CD14-positive monocyte (primary cell): ENCODE measurements around the gene C1QTNF8. TPM values are rescaled to one million over a fixed set of nuclear protein-coding genes. Genes with fewer than 3 reads are reported as not detected.

Experiments
- DNase-seq, 3 donors: peaks; one replicate each; pipeline ENCODE4 v3.0.0-alpha.2; 2011 to 2022
- H2AFZ ChIP-seq: 2 replicates; pipeline ENCODE4 v1.6.0; 2012; ENCODE audit warnings: mild to moderate bottlenecking, low read depth, low read length, inconsistent platforms; ENCODE audit not compliant: insufficient read depth, poor library complexity, severe bottlenecking
- H3K27ac ChIP-seq, 2 donors: 1 replicate in 1 of 2; 2 replicates in 1 of 2; pipeline ENCODE4 v1.5.1; 2012 to 2013; ENCODE audit warnings: low read length in 2 of 2, control low read depth in 1 of 2, inconsistent platforms in 1 of 2, low read depth in 1 of 2, mild to moderate bottlenecking in 1 of 2
- H3K27me3 ChIP-seq, 2 donors: one replicate each; pipeline versions ENCODE4 v1.6.0 to v1.6.1; 2011 to 2013; ENCODE audit warnings: low read length in 2 of 2; ENCODE audit not compliant: control insufficient read depth in 2 of 2, insufficient read depth in 2 of 2
- H3K36me3 ChIP-seq, 2 donors: replicated peaks in 1 of 2; 1 replicate in 1 of 2; 2 replicates in 1 of 2; pipeline versions ENCODE4 v1.5.1 to v1.6.1; 2012 to 2013; ENCODE audit warnings: low read length in 2 of 2, control low read depth in 1 of 2, inconsistent platforms in 1 of 2, mild to moderate bottlenecking in 1 of 2; ENCODE audit not compliant: insufficient read depth in 2 of 2, control insufficient read depth in 1 of 2
- H3K4me1 ChIP-seq, 2 donors: 1 replicate in 1 of 2; 2 replicates in 1 of 2; pipeline versions ENCODE4 v1.5.1 to v1.6.1; 2012 to 2013; ENCODE audit warnings: low read length in 2 of 2, control low read depth in 1 of 2, inconsistent platforms in 1 of 2, mild to moderate bottlenecking in 1 of 2, moderate library complexity in 1 of 2; ENCODE audit not compliant: insufficient read depth in 2 of 2, control insufficient read depth in 1 of 2
- H3K4me2 ChIP-seq: replicated peaks from 2 replicates; pipeline ENCODE3; 2012; ENCODE audit warnings: low read length, moderate library complexity, mild to moderate bottlenecking; ENCODE audit not compliant: poor library complexity, severe bottlenecking; ENCODE audit errors: extremely low read depth
- H3K4me3 ChIP-seq, 3 experiments: fragments of 200-600 bp in 1 of 3; sonication (generic) in 1 of 3; replicated peaks in 1 of 3; 1 replicate in 2 of 3; 2 replicates in 1 of 3; pipeline ENCODE4 v1.5.1; 2011 to 2013; ENCODE audit warnings: low read length in 3 of 3, mild to moderate bottlenecking in 3 of 3, control low read depth in 2 of 3, low read depth in 2 of 3, inconsistent platforms in 1 of 3, moderate library complexity in 1 of 3
- H3K79me2 ChIP-seq: 2 replicates; pipeline ENCODE4 v1.6.0; 2012; ENCODE audit warnings: mild to moderate bottlenecking, control low read depth, inconsistent platforms, low read length, moderate library complexity; ENCODE audit not compliant: insufficient read depth
- H3K9ac ChIP-seq: 2 replicates; pipeline ENCODE4 v1.6.0; 2017; ENCODE audit warnings: low read length, mild to moderate bottlenecking; ENCODE audit not compliant: insufficient read depth, poor library complexity, severe bottlenecking
- H3K9me3 ChIP-seq, 2 donors: replicated peaks in 1 of 2; 1 replicate in 1 of 2; 2 replicates in 1 of 2; pipeline versions ENCODE4 v1.5.1 to v1.6.1; 2012 to 2013; ENCODE audit warnings: low read length in 2 of 2, control low read depth in 1 of 2; ENCODE audit not compliant: control insufficient read depth in 1 of 2, insufficient read depth in 1 of 2
- H4K20me1 ChIP-seq: 2 replicates; pipeline ENCODE4 v1.6.0; 2012; ENCODE audit warnings: mild to moderate bottlenecking, low read length, control low read depth, moderate library complexity; ENCODE audit not compliant: insufficient read depth
- H3K27ac Mint-ChIP-seq, 7 donors: one replicate each; pipeline ENCODE4 v1.8.0; 2020; ENCODE audit warnings: mild to moderate bottlenecking in 7 of 7, mixed read lengths in 7 of 7, moderate library complexity in 6 of 7, inconsistent platforms in 2 of 7
- H3K27me3 Mint-ChIP-seq, 3 donors: one replicate each; pipeline ENCODE4 v1.8.0; 2021 to 2022; ENCODE audit warnings: low read depth in 3 of 3, mild to moderate bottlenecking in 3 of 3, mixed read lengths in 3 of 3, moderate library complexity in 3 of 3, inconsistent platforms in 1 of 3
- H3K36me3 Mint-ChIP-seq, 2 donors: one replicate each; pipeline ENCODE4 v1.8.0; 2020; ENCODE audit warnings: mixed read lengths in 2 of 2, inconsistent platforms in 1 of 2, mild to moderate bottlenecking in 1 of 2
- H3K4me1 Mint-ChIP-seq: one replicate; pipeline ENCODE4 v1.8.0; 2020; ENCODE audit warnings: mild to moderate bottlenecking, mixed read lengths
- H3K4me3 Mint-ChIP-seq, 2 donors: one replicate each; pipeline ENCODE4 v1.8.0; 2020; ENCODE audit warnings: mild to moderate bottlenecking in 2 of 2, mixed read lengths in 2 of 2, moderate library complexity in 1 of 2
- H3K9me3 Mint-ChIP-seq, 7 donors: one replicate each; pipeline ENCODE4 v1.8.0; 2020 to 2022; ENCODE audit warnings: mixed read lengths in 7 of 7, mild to moderate bottlenecking in 6 of 7, moderate library complexity in 6 of 7, inconsistent platforms in 2 of 7
- CTCF ChIP-seq: fragments of 200-600 bp; IDR thresholded peaks from one replicate; pipeline ENCODE4 v1.8.0; 2022; ENCODE audit warnings: antibody characterized with exemption, mild to moderate bottlenecking
- whole genome bisulfite sequencing: methylation state at CpG from one replicate; pipeline ENCODE4 v1.1.5; 2013; ENCODE audit warnings: missing lambda C conversion rate; ENCODE audit not compliant: insufficient coverage; 5-methylcytosine and 5-hydroxymethylcytosine counted together
- intact Hi-C, 2 donors: fragments of 100-400 bp; cut with micrococcal nuclease; formaldehyde crosslinking; loops; one replicate each; pipeline versions ENCODE4 v1.15.0 to v1.15.1; 2023
- polyA plus RNA-seq, 3 donors: library from polyadenylated mRNA; depleted of rRNA in 1 of 3; unstranded in 2 of 3; stranded (reverse) in 1 of 3; fragments of 300-500 nt in 2 of 3; fragments of >200 nt in 1 of 3; fragmentation: Illumina TruSeq in 2 of 3; gene quantifications; 1 replicate in 2 of 3; 2 replicates in 1 of 3; pipeline ENCODE4 v1.2.3, GENCODE V29; 2012 to 2021

The C1QTNF8 gene
- polyA plus RNA-seq, 3 donors, result not detected

GRCh38 chr16:1045310-1045992 lies 50.6 kb downstream of the C1QTNF8 start:
- Mint-ChIP-seq H3K36me3 (no peaks in the 10 kb centered on the region), H3K27ac (no peak overlapping the region), H3K4me3 (no peak overlapping the region), H3K27me3 (peaks cover 2 to 12% (median 8%) of the 10 kb centered on the region in 3 donors), H3K4me1 (no peaks in the 10 kb centered on the region), H3K9me3 (peaks cover 0 to 11% (median 6%) of the 10 kb centered on the region in 7 donors)
- WGBS, result 83% methylated on average over 25 of the region's 38 CpGs
- H3K36me3 ChIP-seq, result no peaks in the 10 kb centered on the region
- H3K79me2 ChIP-seq, result no peaks in the 10 kb centered on the region
- H3K4me2 ChIP-seq, result no peak overlapping the region
- no peaks in the 10 kb centered on the region for H4K20me1 ChIP-seq
- H3K9ac ChIP-seq, result no peak overlapping the region
- H3K27me3 ChIP-seq, result no peaks in the 10 kb centered on the region
- no peaks in the 10 kb centered on the region for H3K4me1 ChIP-seq
- intact Hi-C loops, result no loop called here
- DNase-seq, result no peak
- no peak overlapping the region for H3K4me3 ChIP-seq
- no peak for TF ChIP-seq CTCF
- peaks cover 0 to 17% of the 10 kb centered on the region in 2 donors for H3K9me3 ChIP-seq
- no peak overlapping the region for H3K27ac ChIP-seq
- no peak overlapping the region for H2AFZ ChIP-seq

DNA sequence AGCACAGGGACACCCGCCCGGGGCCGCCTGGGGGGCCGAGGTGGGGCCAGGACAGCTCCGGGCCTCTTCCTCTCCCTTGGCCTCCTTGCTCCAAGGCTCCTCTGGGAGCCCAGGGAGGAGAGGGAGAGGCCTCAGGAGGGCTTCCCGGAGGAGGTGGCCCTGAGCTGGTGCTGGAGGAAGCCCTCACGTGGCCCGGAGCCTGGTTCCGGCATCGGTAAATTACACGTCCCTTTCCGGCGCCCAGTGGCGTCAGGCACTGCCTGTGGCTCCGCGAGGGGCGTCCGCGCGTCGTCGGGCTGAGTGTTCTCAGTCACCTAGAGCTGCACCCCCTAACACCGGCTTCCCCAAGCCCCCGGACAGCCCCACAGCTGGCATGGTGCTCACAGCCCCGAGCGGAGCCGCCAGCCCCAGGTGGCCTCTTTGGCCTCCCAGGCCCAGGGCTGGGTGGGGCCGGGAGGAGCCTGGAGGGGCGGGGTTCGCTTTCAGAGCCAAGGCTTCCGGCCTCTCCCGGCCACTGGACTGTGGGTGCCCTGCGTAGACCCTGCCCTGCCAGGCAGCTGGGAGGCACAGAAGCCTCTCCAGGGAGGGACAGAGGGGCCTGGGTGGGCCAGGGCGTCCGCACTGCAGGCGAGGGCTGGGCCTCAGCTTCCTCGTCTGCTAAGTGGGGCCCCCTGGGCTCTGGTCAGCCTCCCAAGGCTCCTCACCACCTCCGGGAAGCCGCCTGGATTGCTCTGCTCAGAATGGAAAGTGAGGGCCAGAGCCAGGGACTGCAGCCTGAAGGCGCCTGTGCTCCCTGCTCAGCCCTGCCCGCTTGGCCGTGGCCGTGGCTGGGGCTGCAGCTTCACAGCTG lies 51.4 kb downstream of the C1QTNF8 start:
- WGBS, result 84% methylated on average over 40 of the region's 43 CpGs
- Histone ChIP-seq H3K36me3 (no peaks in the 10 kb centered on the region), H3K27ac (no peak overlapping the region), H3K9me3 (peaks cover 0 to 17% of the 10 kb centered on the region in 2 donors), H3K4me3 (no peak overlapping the region), H3K4me1 (no peaks in the 10 kb centered on the region), H3K9ac (no peak overlapping the region), H2AFZ (no peak overlapping the region), H3K27me3 (no peaks in the 10 kb centered on the region), H3K4me2 (no peak overlapping the region), H4K20me1 (no peaks in the 10 kb centered on the region), H3K79me2 (no peaks in the 10 kb centered on the region)
- H3K27ac Mint-ChIP-seq, result no peak overlapping the region
- TF ChIP-seq CTCF, result no peak
- intact Hi-C loops, result no loop called here
- H3K4me1 Mint-ChIP-seq, result no peaks in the 10 kb centered on the region
- no peaks in the 10 kb centered on the region for H3K36me3 Mint-ChIP-seq
- H3K9me3 Mint-ChIP-seq, result peaks cover 0 to 15% (median 6%) of the 10 kb centered on the region in 7 donors
- H3K27me3 Mint-ChIP-seq, result peaks cover 2 to 10% (median 8%) of the 10 kb centered on the region in 3 donors
- no peak overlapping the region for H3K4me3 Mint-ChIP-seq
- DNase-seq, result no peak
